T-helper 22 cell (primary cell): ENCODE data around the gene OR2A1.
"Not testable (repeated sequence)": the region's sequence is repeated elsewhere in the genome, so short reads cannot be mapped to it uniquely, and the experiment has no call there.

ENCODE experiments used
- DNase-seq: peaks from one replicate; pipeline ENCODE4 v3.0.0-alpha.2; 2020; ENCODE audit warnings: low read depth

The OR2A1 gene, protein sequence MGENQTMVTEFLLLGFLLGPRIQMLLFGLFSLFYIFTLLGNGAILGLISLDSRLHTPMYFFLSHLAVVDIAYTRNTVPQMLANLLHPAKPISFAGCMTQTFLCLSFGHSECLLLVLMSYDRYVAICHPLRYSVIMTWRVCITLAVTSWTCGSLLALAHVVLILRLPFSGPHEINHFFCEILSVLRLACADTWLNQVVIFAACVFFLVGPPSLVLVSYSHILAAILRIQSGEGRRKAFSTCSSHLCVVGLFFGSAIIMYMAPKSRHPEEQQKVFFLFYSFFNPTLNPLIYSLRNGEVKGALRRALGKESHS

DNA sequence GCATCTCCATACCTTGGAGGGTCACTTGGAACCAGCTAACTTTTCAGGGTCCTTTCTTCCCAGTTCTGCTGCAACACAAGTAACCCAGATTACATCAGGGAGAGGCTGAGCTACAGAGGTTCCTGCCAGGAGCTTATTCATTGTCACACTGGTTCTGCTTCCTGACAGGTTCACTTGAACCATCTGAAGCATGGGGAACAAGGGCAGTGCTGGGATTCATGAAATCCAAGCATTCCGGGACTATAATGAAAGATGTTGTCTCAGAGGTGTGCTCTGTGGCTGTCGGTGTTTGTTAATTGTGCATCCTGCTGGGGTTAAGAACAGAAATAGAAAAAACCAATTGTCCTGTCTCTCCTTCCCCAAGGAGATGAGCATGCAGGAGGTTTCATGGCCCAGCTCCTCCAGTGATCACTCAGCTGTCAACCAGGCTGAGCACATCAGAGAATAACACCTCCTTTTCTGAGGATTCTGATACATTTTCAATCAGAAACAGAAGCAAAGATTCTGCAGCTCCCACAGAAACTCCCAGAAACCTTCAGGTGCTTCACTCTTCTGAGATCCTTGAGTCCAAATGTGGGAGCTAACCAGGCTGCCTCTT, at the start of gene OR2A1:
TSS of gene OR2A1 (plus strand) at position 548 of the 598 bp plus-strand sequence. CDS start 5,706 bp downstream, outside the sequence.
- not testable (repeated sequence) for DNase-seq

DNA sequence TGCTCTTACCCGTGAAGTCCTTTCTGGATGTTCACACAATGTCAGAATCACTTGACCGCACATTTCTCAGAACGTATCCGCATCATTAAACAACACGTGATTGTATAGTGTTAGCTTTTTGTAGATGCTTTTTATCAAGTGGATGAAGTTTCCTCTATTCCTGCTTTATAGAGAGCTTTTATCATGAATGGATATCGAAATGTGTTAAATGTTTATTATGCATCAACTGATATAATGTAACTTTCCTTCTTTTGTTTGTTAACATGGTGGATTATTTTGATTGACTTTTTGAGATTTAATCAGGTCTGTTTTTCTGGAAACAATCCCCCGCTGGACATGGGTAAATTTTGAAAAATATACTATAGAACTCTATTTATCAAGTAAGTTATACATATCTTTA, 47.5 kb upstream of the OR2A1 start, which contains the start of gene OR2A7:
TSS of gene OR2A7 (minus strand) at position 101 of the 400 bp plus-strand sequence. CDS start 5,164 bp downstream, outside the sequence.
- DNase-seq, result not testable (repeated sequence)

DNA sequence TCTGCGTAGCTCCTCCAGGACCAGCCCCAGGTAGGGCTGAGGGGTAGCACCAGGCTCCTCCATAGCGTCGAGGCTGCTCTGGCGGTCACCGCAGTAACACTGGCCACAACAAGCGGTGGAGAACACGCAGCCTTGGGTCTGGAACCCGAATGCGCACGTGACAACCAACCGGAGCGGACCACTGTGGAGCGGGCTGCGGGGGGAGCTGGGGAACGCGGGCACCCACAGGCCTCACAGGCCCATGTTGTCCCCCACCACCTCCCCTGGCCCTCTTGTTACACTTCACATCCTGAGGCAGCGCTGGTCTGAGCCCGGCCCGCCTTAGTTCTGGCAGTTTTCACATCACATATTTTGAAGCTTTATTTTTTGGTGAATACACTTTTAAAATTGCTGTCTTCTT, 43.0 kb upstream of the OR2A1 start, which contains the start of gene CTAGE8:
TSS of gene CTAGE8 (minus strand) at position 101 of the 400 bp plus-strand sequence. CDS start at position 63, 38 bp downstream.
- DNase-seq, result not testable (repeated sequence)

GRCh38 chr7:144275281-144275680, 36.9 kb upstream of the OR2A1 start:
- DNase-seq, result not testable (repeated sequence)

DNA sequence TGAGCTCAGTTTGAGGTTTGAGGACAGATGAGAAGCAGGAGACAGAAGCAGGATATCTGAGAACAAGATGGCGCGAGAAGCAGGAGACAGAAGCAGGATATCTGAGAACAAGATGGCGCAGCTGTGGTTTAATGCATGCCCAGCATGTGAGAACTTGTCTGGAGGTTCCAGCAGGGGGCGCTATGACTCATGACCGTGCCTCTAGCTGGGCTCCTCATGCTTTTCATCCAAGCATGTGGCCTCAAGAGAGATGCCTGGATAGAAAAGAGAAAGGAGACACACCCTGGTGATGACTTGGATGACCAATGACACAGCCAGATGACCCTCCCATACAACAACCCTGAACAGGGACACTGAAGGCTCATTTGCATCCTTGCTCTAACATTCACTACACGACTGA, 32.2 kb upstream of the OR2A1 start:
- DNase-seq, result not testable (repeated sequence)

DNA sequence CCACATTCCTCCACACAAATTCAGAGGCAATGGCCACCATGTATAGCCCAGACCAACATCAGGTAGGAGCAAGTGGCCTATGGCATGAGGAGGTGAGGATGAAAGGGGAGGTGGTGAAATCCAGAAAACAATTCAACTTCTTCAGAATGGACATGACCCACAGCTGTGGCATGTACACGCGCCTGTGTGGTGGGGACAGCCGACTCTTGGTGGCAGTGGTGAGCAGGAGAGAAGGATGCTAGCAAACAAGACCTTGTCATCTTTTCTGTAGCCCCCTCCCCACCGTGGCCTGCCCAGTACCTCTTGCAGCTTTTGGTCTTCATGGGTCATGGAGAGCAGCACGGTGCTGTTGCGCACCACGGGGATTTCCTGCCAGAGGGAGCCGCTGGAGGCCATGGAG, 30.2 kb upstream of the OR2A1 start:
- DNase-seq, result not testable (repeated sequence)

GRCh38 chr7:144282490-144282889, 29.7 kb upstream of the OR2A1 start:
- DNase-seq, result not testable (repeated sequence)

DNA sequence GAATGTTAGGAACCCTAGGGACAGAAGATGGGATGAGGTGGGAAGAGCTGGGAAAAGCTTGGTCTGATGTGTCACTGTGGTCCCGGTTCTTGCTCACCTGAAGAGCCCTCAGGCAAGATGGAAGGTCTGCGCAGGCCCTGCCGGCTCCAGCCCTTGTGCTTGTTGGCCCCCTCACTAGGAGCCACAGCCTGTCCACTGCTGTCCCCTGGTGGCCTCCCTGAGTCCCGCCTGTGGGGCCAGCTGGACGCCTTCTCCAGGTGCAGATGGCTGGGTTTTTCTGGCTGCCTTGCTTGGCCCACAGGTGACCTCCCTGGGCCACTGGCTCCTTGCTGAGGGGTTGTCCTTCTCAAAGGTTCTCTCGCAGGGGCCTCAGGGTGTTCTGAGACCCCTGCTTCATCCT, 28.5 kb upstream of the OR2A1 start:
- DNase-seq, result not testable (repeated sequence)

DNA sequence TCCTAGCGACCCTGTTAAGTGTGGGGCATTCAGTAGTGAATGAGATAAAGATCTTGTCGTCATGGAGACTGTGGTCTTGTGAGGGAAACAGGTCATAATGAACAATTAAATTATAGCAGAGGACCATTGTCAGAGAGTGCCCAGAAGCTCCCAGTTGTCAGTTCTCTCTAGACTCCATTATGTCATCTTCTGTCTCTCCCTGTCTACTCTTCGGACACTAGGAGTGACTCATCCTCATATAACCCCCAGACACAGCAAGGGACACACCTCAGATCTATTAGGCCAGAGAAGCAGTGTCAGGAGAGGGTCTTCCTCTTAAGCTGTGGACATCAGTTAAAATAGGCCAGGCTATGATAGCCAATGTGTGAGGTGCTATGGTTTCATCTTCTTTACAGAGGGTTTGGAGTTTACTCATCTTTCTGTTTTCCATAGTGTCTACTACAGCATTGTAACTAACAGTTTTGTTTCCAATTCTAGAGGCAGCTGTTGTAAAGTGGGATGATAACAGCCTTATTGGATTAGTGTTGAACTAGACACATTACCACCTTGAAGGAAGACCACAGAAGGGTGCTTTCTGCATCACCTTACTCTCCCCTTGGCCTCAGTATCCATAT, 24.9 kb upstream of the OR2A1 start:
- not testable (repeated sequence) for DNase-seq

GRCh38 chr7:144291607-144292006, 20.6 kb upstream of the OR2A1 start:
- DNase-seq, result not testable (repeated sequence)

GRCh38 chr7:144292384-144293161, 19.6 kb upstream of the OR2A1 start:
- not testable (repeated sequence) for DNase-seq

GRCh38 chr7:144293794-144294499, 18.3 kb upstream of the OR2A1 start:
- not testable (repeated sequence) for DNase-seq

DNA sequence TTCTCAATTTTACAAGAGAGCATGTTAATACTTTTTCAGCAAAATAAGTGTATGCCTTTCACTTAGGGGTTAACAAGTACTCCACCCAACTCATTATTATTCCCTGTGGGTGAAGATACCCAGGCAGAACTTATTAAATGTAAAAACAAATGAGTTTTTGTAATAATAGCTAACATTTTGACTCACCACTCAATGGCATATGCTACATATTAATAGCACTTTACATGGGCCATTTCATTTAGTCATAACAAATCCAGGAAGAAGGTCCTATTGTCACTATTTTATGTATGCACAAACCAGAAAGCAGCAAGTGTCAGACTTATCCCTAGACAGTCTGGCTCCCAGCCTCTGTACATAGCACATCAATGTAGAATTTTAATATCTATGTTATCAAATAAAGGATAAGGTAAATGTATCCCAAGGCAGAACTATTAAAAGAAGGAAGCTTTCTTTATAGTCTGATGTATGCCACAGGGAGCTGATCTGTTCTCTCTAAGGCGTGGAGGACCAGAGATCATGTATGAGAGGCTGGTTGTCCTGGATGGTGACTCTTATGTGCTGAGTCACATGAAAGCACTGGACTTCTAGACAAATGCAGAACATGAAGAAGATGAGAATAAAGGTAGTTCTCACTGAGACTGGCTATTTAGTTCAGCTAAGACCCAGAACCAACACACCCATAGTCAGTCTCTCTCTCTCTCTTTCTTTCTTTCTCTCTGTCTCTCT, 9.5 kb upstream of the OR2A1 start:
- not testable (repeated sequence) for DNase-seq

DNA sequence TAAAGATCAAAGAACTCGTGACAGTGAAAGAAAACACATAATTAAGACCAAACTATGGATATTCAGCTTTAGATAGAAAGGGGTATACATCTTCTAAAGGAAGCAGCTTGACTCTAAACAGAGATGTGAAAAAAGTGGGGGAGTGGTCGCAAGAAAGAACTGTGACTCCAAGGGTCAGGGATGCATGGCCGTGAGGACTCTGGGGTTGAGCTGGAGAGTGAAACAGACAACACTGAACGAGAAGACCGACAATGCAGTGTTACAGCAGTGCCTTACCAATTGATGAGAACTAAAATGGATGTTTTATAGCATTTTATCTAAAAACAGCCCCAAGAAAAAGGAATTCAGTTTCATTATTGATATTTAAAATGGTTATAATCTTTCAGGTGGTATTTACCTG, 8.6 kb upstream of the OR2A1 start:
- DNase-seq, result not testable (repeated sequence)

- DNase-seq, result not testable (repeated sequence)
These were observed 7.1 kb upstream of the OR2A1 start for GRCh38 chr7:144305156-144305555.

DNA sequence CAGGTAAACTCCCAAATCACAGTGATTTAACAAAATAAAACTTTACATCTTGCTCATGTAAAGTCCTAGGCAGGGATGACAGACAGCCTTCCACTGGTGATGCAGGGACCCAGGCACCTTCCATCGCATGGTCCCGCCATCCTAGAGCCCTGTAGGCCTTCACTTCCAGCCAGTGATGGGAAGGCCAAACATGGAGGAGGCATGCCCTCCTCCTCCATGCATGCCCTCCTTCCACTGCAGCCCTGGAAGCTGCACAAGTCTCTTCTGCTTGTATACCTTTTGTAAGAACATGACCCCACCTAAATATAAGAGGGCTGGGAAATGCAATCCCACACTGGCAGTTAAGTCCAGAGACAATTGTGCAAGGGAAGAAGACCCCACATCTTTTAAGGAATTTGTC, 2.5 kb upstream of the OR2A1 start:
- not testable (repeated sequence) for DNase-seq

DNA sequence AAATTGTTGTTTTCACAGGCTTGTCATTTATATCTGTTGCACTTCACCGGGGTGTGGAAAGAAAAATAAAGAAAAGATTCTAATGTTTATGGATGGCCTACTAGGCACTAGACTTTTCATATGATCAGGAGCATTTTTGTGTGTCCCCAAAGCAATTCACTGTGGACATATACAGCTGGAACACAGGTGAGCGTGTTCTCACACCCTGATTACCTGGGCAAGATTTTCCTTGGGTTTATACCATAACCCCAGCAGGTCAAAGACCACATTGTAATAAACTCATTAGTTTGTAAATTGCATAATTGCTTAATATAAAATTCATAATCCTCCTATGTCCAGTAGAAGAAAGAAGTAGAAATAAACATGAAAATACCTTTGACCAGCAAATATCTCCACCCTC, 1.0 kb upstream of the OR2A1 start:
- not testable (repeated sequence) for DNase-seq

DNA sequence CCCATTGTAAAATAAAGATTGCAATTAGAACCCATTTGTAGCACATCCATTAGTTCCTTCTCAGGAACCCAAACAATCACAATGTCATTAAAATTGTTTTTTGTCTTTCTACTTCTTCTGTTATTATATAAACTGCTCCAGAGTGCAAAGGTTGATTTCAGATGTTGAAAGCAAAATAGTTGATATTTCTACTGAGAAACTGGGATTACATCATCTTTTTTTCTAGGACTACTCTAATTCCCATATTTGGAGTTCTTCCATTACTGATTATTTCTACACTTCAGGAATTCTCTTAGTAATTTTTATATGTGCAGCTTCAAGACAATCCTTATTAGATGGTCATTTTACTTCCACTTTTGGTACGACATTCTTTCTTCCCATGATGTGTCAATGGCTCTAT, 5.3 kb downstream of the OR2A1 start:
- not testable (repeated sequence) for DNase-seq

- DNase-seq, result not testable (repeated sequence)
These were observed 7.3 kb downstream of the OR2A1 start for GRCh38 chr7:144319547-144319946.

GRCh38 chr7:144321677-144322206, 9.5 kb downstream of the OR2A1 start:
- DNase-seq, result not testable (repeated sequence)
